Thymus (tissue), 11 donors: ENCODE results near the gene LIMS2. TPM values are rescaled to one million over a fixed set of nuclear protein-coding genes. Genes with fewer than 3 reads are reported as not detected.

ENCODE experiments used
- DNase-seq, 9 donors: peaks; one replicate each; pipeline ENCODE4 v3.0.0-alpha.2; 2013; ENCODE audit warnings: low spot score in 9 of 9, low read depth in 6 of 9, missing footprints in 1 of 9
- H3K27ac ChIP-seq, 2 donors: one replicate each; pipeline ENCODE4 v1.5.1; 2013; ENCODE audit warnings: control low read depth in 1 of 2, low read depth in 1 of 2, low read length in 1 of 2, mild to moderate bottlenecking in 1 of 2, moderate library complexity in 1 of 2
- H3K27me3 ChIP-seq, 2 donors: one replicate each; pipeline ENCODE4 v1.5.1; 2013; ENCODE audit warnings: low read length in 1 of 2; ENCODE audit not compliant: control insufficient read depth in 2 of 2, insufficient read depth in 1 of 2
- H3K36me3 ChIP-seq, 2 donors: one replicate each; pipeline ENCODE4 v1.5.1; 2013; ENCODE audit warnings: low read length in 1 of 2, mild to moderate bottlenecking in 1 of 2, moderate library complexity in 1 of 2; ENCODE audit not compliant: control insufficient read depth in 2 of 2, insufficient read depth in 2 of 2
- H3K4me1 ChIP-seq, 2 donors: one replicate each; pipeline ENCODE4 v1.5.1; 2013; ENCODE audit warnings: low read length in 2 of 2; ENCODE audit not compliant: control insufficient read depth in 2 of 2, insufficient read depth in 2 of 2
- H3K4me3 ChIP-seq, 2 donors: one replicate each; pipeline ENCODE4 v1.5.1; 2013; ENCODE audit warnings: low read length in 2 of 2, control low read depth in 1 of 2, mild to moderate bottlenecking in 1 of 2
- H3K9me3 ChIP-seq, 2 donors: one replicate each; pipeline ENCODE4 v1.5.1; 2013; ENCODE audit warnings: low read length in 1 of 2, mild to moderate bottlenecking in 1 of 2; ENCODE audit not compliant: control insufficient read depth in 2 of 2, insufficient read depth in 1 of 2
- WGBS: extraction: QIAGEN DNeasy Blood & Tissue Kit; methylation state at CpG from one replicate; pipeline ENCODE4 v1.1.7; 2013; 5-methylcytosine and 5-hydroxymethylcytosine counted together
- polyA plus RNA-seq: library from polyadenylated mRNA; stranded (reverse); fragments of 200-250 nt; gene quantifications from one replicate; pipeline ENCODE4 v1.2.3, GENCODE V29; 2013
- total RNA-seq: library from RNA; stranded (reverse); fragments of 120-200 nt; gene quantifications from one replicate; pipeline ENCODE4 v1.2.4, GENCODE V29; 2013
- donor health status: healthy.

LIMS2 gene
- total and polyA plus RNA-seq, 2 donors = 8.7 to 45.1 TPM

- H3K27ac ChIP-seq = peak overlapping the region; percentile 80 to 99
- 70% methylated on average over 19 of the region's 19 CpGs for WGBS
- H3K9me3 ChIP-seq = no peaks in the 10 kb centered on the region
- DNase-seq = no peak
- H3K4me3 ChIP-seq = peak overlapping the region; percentile 47 to 94
- peaks cover 19 to 40% of the 10 kb centered on the region in 2 donors for H3K36me3 ChIP-seq
- H3K4me1 ChIP-seq = peaks cover 14 to 19% of the 10 kb centered on the region in 2 donors
- no peaks in the 10 kb centered on the region for H3K27me3 ChIP-seq
Observed at GRCh38 chr2:127702395-127703009, 27.2 kb upstream of the LIMS2 start.

GRCh38 chr2:127701651-127702394, 26.5 kb upstream of the LIMS2 start:
- Histone ChIP-seq H3K27me3 (no peaks in the 10 kb centered on the region), H3K27ac (peak overlapping the region; percentile 95 to 99), H3K4me1 (peaks cover 14 to 19% of the 10 kb centered on the region in 2 donors), H3K4me3 (peak overlapping the region; percentile 73 to 94), H3K9me3 (no peaks in the 10 kb centered on the region), H3K36me3 (peaks cover 12 to 33% of the 10 kb centered on the region in 2 donors)
- peak; percentile 40 to 85 (median 67) for DNase-seq
- WGBS = under 1% methylated on average over 108 of the region's 108 CpGs

GRCh38 chr2:127701193-127701650, 25.9 kb upstream of the LIMS2 start, which contains the start of gene SFT2D3:
Gene SFT2D3, plus strand, starts transcription at chr2:127701497. Its CDS starts 32 bp downstream, at chr2:127701529.
- H3K9me3 ChIP-seq = no peaks in the 10 kb centered on the region
- H3K27me3 ChIP-seq = no peaks in the 10 kb centered on the region
- peaks cover 14 to 19% of the 10 kb centered on the region in 2 donors for H3K4me1 ChIP-seq
- under 1% methylated on average over 44 of the region's 44 CpGs for WGBS
- H3K36me3 ChIP-seq = peaks cover 6 to 27% of the 10 kb centered on the region in 2 donors
- peak; percentile 71 to 94 (median 83) for DNase-seq
- peak within 1 kb of the TSS; percentile 95 to 99 for H3K27ac ChIP-seq
- peak within 1 kb of the TSS; percentile 73 to 94 for H3K4me3 ChIP-seq

DNA sequence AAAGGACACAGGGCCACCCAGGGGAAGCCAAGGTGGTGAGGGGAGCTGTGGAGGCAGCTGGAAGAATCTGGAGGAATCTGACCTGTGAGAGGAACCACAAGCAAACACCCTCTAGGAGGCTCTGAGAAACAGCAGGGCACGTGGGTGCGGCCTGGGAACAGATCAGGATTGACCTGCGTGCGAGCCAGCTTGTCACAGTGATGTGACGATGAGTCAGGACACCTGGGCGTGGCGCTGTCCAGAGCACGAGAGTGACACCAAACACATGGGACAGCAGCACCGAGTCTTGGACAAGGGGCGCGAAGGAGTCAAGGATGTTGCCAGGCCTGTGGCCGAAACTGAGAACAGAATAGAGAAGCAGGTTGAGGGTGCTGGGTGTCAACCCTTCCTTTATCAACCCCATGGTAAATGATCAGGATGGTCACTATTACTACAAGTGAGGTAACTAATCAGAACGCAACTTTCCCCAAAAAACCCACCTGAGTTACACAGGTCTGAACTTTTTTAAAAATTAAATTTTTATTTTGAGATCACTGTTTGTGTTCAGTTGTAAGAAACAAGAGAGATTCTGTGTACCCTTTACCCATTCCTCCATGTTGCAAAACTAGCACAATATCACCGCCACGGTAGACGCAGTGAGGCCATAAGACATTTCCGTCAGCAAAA, 25.3 kb upstream of the LIMS2 start:
- no peaks in the 10 kb centered on the region for H3K9me3 ChIP-seq
- H3K4me3 ChIP-seq = peak overlapping the region; percentile 73 to 94
- H3K27me3 ChIP-seq = no peaks in the 10 kb centered on the region
- 72% methylated on average over 17 of the region's 17 CpGs for WGBS
- peak in 2 of 9 donors; percentile 5 for DNase-seq
- H3K27ac ChIP-seq = peak overlapping the region; percentile 95 to 99
- H3K36me3 ChIP-seq = peaks cover 2 to 22% of the 10 kb centered on the region in 2 donors
- peaks cover 15 to 19% of the 10 kb centered on the region in 2 donors for H3K4me1 ChIP-seq

DNA sequence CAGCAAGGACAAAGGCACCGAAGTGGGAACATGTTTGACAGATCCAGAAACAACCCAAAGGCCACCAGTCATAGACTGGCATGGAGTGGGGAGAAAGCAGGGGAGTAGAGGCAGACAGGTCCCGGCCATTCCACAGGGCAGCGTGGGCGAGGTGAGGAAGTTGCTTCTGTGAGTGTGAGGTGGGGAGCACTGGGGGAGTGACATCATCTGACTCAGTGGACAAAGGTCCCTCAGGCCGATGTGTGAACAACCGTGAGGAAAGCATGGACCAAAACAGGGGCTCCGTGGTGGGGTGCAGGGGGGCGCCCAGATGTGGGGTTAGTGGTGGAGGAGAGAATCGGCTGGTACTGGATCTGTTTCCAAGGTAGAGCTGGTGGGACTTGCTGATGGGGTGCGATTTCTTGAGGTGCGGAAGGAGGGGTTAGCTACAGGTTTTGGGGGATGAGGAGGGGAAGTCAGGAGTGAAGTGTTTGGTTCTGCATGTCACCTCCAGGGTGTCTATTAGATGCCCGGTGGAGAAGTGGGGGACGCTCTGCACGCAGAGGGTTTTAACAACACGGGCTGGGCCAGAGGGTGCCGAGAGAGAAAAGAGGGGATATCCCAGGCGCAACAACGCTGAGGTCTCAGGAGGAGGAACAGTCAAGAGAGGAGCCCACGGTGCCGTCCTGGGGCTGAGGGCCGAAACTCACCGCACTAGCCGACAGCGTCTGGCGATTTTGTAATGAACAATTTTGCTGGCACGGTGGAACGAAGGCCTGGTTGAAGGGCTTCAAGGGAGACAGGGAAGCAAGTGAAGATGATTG, 23.4 kb upstream of the LIMS2 start:
- H3K36me3 ChIP-seq = peaks cover 0 to 9% of the 10 kb centered on the region in 2 donors
- no peak for DNase-seq
- H3K27ac ChIP-seq = no peak overlapping the region
- H3K4me3 ChIP-seq = no peak overlapping the region
- H3K27me3 ChIP-seq = no peaks in the 10 kb centered on the region
- H3K9me3 ChIP-seq = no peaks in the 10 kb centered on the region
- 98% methylated on average over 27 of the region's 27 CpGs for WGBS
- H3K4me1 ChIP-seq = peaks cover 16 to 19% of the 10 kb centered on the region in 2 donors

DNA sequence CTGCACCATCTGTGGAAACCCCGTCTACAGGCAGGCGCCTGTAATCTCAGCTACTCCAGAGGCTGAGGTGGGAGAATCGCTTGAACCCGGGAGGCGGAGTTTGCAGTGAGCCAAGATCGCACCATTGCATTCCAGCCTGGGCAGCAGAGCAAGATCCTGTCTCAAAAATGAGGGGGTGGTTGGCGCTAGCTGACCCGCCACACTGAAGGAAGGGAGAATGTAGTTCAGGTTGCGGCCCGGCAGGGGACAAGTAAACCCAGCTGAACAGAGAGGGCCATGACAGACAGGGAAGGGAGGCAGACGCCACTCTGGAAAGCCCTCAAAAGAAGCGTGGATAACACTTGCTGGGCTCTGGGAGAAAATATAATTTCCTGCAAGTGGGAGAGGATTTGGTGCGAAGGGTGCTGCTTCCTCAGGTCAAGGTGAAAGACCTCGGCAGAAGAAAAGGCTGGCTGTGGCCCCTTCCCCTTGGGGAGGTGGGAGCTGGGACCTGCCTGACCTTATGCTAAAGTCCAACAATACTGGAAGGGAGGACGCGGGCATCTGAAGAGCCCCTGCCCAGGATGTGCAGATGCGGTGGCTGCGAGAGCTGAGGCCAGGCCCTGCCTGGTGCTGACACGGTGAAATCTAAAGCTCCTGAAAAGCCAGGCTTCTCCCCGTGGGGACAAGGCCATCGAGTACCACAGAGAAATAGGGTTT, 22.3 kb upstream of the LIMS2 start:
- DNase-seq = no peak
- Histone ChIP-seq H3K27ac (no peak overlapping the region), H3K27me3 (no peaks in the 10 kb centered on the region)

DNA sequence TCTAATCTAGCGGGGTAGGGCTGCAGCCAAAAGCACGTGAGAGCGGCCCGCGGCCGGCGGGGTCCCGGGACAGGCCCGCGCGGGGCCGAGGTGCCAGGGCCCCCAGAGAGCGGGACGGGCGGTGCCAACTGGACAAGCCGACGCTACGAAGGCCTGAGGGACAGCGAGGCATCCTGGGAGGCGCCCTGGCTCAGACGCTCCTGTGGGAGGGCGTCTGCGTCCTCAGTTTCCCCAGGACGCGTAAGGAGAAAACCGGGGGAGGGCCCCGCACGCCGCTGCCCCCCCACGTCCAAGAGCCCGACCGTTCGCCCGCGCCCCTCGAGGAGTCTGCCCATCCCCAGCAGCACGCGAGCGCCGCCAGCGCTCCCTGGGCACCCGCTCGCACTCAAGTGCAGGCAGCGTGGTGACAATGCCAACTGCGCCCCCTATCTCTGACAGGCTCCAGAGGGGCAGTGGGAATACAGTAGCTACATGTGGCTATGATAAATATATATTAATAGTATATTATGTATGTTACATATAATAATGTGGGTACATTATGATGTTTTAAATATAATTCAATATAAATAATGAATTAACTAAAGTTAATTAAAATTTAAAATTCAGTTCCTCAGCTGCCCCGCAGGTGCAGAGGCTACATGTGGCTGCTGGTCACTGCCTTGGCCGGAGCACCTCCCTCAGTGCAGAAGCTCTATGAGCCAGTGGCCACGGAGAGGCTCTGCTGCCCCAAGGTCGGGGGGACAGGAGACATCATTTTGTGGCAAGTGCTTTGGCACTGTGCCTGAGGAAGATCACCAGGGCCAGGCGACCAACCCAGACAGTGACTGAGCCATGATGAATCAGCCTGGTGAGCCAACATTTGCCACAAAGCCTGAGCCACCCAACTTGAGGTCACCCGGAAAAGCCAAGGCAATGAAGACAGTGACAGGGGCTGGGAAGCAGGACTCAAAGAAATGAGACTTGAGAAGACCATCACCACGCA, 20.5 kb upstream of the LIMS2 start:
- H3K4me1 ChIP-seq = peaks cover 8% of the 10 kb centered on the region in 2 donors
- no peaks in the 10 kb centered on the region for H3K27me3 ChIP-seq
- peak; percentile 30 to 81 (median 66) for DNase-seq
- peaks cover 0 to 5% of the 10 kb centered on the region in 2 donors for H3K9me3 ChIP-seq
- WGBS = 51% methylated on average over 52 of the region's 52 CpGs
- H3K36me3 ChIP-seq = no peaks in the 10 kb centered on the region
- H3K27ac ChIP-seq = no peak overlapping the region
- H3K4me3 ChIP-seq = peak overlapping the region in 1 of 2 donors; percentile 35

More for the DNA sequence above, 22.3 kb upstream of the LIMS2 start:
- Histone ChIP-seq H3K4me3 (no peak overlapping the region), H3K9me3 (no peaks in the 10 kb centered on the region), H3K4me1 (peaks cover 9 to 11% of the 10 kb centered on the region in 2 donors), H3K36me3 (no peaks in the 10 kb centered on the region)
- 97% methylated on average over 21 of the region's 21 CpGs for WGBS
